Stimulated activated memory B cell treated with anti-CD40 and anti-IgM and Interleukin-4, amounts not matched to agents 10 μg/mL and 1 μg/mL and 100 μg/mL, for 72 hours (primary cell): Measurements from ENCODE around the gene GSS.
"Not testable (repeated sequence)": the region's sequence is repeated elsewhere in the genome, so short reads cannot be mapped to it uniquely, and the experiment has no call there.

Experiments used
- ATAC-seq: fragments of 150-1000 bp; cut with Tn5 transposase; 2 replicates; pipeline ENCODE4 v1.10.0; 2021
- H3K27ac Mint-ChIP-seq: one replicate; pipeline ENCODE4 v1.8.0; 2022; ENCODE audit warnings: mild to moderate bottlenecking, mixed read lengths
- H3K27me3 Mint-ChIP-seq: one replicate; pipeline ENCODE4 v1.8.0; 2022; ENCODE audit warnings: mixed read lengths
- H3K36me3 Mint-ChIP-seq: one replicate; pipeline ENCODE4 v1.8.0; 2022; ENCODE audit warnings: mixed read lengths
- H3K4me1 Mint-ChIP-seq: one replicate; pipeline ENCODE4 v1.8.0; 2022; ENCODE audit warnings: mixed read lengths
- H3K4me3 Mint-ChIP-seq: one replicate; pipeline ENCODE4 v1.8.0; 2022; ENCODE audit warnings: mild to moderate bottlenecking, moderate library complexity, mixed read lengths
- H3K9me3 Mint-ChIP-seq: one replicate; pipeline ENCODE4 v1.8.0; 2022; ENCODE audit warnings: mixed read lengths

Gene GSS

GRCh38 chr20:34923414-34923813 lies 32.2 kb downstream of the GSS start:
- Mint-ChIP-seq H3K4me1 (no peaks in the 10 kb centered on the region), H3K4me3 (no peak overlapping the region), H3K9me3 (no peaks in the 10 kb centered on the region), H3K36me3 (peaks cover 38% of the 10 kb centered on the region), H3K27me3 (no peaks in the 10 kb centered on the region), H3K27ac (no peak overlapping the region)
- ATAC-seq = no peak

- H3K27ac Mint-ChIP-seq = no peak overlapping the region
- no peaks in the 10 kb centered on the region for H3K4me1 Mint-ChIP-seq
- no peak for ATAC-seq
- H3K4me3 Mint-ChIP-seq = no peak overlapping the region
- H3K9me3 Mint-ChIP-seq = no peaks in the 10 kb centered on the region
- peaks cover 42% of the 10 kb centered on the region for H3K36me3 Mint-ChIP-seq
- H3K27me3 Mint-ChIP-seq = no peaks in the 10 kb centered on the region
These were observed 32.8 kb downstream of the GSS start for GRCh38 chr20:34922654-34923381.

- Mint-ChIP-seq H3K36me3 (peaks cover 34% of the 10 kb centered on the region), H3K4me3 (no peak overlapping the region), H3K4me1 (no peaks in the 10 kb centered on the region), H3K27ac (no peak overlapping the region), H3K27me3 (no peaks in the 10 kb centered on the region), H3K9me3 (no peaks in the 10 kb centered on the region)
- ATAC-seq = no peak
These were observed 34.2 kb downstream of the GSS start for GRCh38 chr20:34921436-34921835.

DNA sequence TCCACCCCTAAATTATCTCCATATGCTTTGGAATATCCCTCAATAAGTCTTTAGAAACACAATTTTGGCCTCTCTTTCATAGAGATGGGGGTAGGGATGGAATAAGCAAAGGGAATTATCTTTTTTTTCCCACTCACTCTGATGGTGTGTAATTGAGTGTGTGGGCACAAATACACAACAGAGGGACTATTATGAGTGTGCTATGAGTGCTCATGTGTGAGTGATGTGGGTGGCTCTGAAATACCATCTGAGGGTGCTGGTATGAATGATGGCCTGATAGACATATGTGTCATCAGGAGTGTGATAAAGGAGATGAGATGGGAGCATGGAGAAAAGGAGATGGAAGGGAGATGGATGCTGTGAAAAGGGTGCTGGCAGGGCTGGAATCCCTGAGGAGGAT lies 35.6 kb downstream of the GSS start:
- no peak overlapping the region for H3K4me3 Mint-ChIP-seq
- H3K9me3 Mint-ChIP-seq = no peaks in the 10 kb centered on the region
- H3K4me1 Mint-ChIP-seq = no peaks in the 10 kb centered on the region
- ATAC-seq = no peak
- peaks cover 26% of the 10 kb centered on the region for H3K36me3 Mint-ChIP-seq
- no peak overlapping the region for H3K27ac Mint-ChIP-seq
- H3K27me3 Mint-ChIP-seq = no peaks in the 10 kb centered on the region

- no peak for ATAC-seq
- Mint-ChIP-seq H3K4me1 (no peaks in the 10 kb centered on the region), H3K4me3 (no peak overlapping the region), H3K36me3 (peaks cover 25% of the 10 kb centered on the region), H3K9me3 (no peaks in the 10 kb centered on the region), H3K27me3 (no peaks in the 10 kb centered on the region), H3K27ac (no peak overlapping the region)
These were observed 38.7 kb downstream of the GSS start for GRCh38 chr20:34916774-34917354.

DNA sequence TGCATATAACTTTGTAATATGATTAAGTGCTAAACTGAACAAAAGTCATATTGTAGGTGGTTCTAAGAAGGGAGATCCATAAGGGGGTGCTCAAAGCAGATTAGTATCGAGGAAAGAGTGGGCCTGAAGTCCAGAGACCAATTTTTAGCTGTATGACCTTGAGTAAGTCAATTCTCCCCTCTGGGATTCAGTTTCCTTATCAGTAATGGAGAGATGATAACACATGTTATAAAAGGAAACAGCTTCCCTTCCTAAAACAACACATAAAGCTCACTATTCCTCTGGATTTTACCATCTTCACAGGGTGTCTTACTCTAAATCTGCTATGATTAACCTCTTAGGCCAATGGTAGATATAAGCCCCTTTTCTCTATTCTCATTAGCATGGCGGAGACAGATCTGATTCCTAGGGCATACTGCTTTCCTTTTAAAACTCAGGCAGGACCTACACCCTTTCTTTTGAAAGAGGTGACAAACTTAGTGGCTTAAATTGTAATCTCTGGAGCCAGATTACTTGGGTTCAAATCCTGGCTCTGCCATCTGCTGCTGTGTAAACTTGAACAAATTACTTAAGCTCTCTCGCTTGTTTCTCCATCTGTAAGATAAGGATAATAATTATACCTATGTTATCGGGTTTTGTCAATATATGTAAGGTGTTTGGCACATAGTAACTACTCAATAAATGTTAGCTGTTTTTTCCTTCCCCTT lies 39.7 kb downstream of the GSS start:
- Mint-ChIP-seq H3K4me3 (no peak overlapping the region), H3K36me3 (peaks cover 30% of the 10 kb centered on the region), H3K27ac (no peak overlapping the region), H3K9me3 (no peaks in the 10 kb centered on the region), H3K27me3 (no peaks in the 10 kb centered on the region), H3K4me1 (no peaks in the 10 kb centered on the region)
- no peak for ATAC-seq

DNA sequence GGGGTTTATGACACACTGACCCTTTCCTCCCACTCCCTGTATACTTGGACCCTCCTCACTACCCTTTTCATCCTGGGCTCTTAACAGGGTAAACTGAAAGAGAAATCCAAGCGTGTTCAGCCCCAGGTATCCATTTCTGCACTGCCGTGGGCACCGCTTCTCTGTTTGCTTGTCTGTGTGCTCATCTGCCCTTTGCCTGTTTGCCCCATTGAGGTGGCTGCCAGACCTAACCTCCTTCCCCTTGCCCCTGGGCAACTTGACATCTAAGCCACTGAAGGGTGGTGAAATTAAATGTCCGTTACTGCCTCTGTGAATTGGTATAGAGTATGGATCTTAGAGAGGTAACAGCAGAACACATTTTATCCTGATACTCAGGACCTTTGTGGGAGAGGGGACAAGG lies 40.5 kb downstream of the GSS start:
- H3K4me1 Mint-ChIP-seq = no peaks in the 10 kb centered on the region
- H3K27ac Mint-ChIP-seq = no peak overlapping the region
- H3K27me3 Mint-ChIP-seq = no peaks in the 10 kb centered on the region
- no peak for ATAC-seq
- peaks cover 22% of the 10 kb centered on the region for H3K36me3 Mint-ChIP-seq
- H3K9me3 Mint-ChIP-seq = no peaks in the 10 kb centered on the region
- H3K4me3 Mint-ChIP-seq = no peak overlapping the region

DNA sequence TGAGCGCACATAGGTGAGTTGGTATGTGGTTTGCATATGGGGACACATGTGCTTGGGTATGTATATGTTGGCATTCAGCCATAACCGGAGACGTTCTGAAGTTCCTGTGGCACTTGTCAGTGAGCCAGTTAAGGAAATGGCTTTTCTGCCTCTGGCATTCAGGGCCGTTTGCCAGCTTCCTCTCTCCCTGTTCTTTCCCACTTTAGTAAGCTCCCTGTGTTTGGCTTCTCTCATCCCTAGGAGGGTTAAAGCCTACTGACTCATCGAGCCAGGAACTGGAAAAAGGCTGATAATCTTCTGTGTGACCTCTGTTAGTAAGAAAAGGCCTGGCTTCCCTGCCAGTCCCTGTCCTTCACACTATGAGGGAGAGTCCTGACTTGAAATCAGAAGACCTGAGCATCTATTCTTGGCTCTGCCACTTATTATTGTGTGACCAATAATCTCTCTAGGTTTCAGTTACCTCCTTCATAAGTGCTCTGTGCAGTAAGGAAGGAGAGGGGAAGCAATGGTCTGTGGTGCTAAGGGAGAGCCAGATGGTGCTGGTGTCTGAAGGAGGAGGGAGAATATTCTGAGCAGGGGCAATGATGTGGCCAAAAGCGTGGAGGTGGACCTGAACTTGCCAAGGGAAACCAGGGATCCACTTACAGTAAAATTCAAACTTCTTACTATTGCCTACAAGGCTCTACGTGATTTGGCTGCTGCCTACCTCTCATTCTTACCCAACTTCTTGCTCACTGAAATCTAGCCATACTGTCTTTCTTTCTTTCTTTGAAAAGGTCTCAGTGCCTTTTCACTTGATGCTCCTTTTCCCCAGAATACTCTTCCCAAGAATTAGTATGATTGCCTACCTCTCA lies 47.8 kb downstream of the GSS start:
- Mint-ChIP-seq H3K9me3 (no peaks in the 10 kb centered on the region), H3K36me3 (peaks cover 6% of the 10 kb centered on the region), H3K4me1 (no peaks in the 10 kb centered on the region), H3K4me3 (no peak overlapping the region), H3K27me3 (no peaks in the 10 kb centered on the region), H3K27ac (no peak overlapping the region)
- ATAC-seq = no peak

DNA sequence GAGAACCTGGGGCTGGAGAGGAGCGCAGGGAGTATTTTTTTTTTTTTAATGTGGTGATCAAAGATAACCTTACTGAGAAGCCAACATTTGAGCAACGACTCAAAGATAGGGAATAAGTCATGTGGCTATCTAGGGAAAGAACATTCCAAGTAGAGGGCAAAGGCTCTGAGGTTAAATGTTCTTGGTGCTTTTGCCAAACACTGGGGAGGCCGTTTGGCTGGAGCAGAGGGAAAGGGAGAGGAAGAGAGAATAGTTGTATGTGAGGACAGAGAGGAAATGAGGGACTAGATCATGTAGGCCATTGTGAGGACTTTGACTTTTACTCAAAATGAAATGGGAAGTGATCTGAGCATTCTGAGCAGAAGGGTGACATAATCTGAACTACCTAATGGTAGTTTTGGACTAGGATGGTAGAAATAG lies 51.4 kb downstream of the GSS start:
- H3K36me3 Mint-ChIP-seq = peaks cover 6% of the 10 kb centered on the region
- no peak overlapping the region for H3K4me3 Mint-ChIP-seq
- no peak for ATAC-seq
- H3K4me1 Mint-ChIP-seq = no peaks in the 10 kb centered on the region
- no peaks in the 10 kb centered on the region for H3K27me3 Mint-ChIP-seq
- no peak overlapping the region for H3K27ac Mint-ChIP-seq
- H3K9me3 Mint-ChIP-seq = no peaks in the 10 kb centered on the region

DNA sequence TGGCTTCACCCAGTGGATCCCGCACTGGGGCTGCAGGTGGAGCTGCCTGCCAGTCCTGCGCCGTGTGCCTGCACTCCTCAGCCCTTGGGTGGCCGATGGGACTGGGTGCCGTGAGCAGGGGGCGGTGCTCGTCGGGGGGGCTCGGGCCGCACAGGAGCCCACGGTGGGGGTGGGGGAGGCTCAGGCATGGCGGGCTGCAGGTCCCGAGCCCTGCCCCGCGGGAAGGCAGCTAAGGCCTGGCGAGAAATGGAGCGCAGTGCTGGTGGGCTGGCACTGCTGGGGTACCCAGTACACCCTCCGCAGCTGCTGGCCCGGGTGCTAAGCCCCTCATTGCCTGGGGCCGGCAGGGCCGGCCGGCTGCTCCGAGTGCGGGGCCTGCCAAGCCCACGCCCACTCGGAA lies 56.9 kb downstream of the GSS start:
- H3K27me3 Mint-ChIP-seq, H3K36me3 Mint-ChIP-seq, H3K4me3 Mint-ChIP-seq, H3K4me1 Mint-ChIP-seq, ATAC-seq, H3K9me3 Mint-ChIP-seq, H3K27ac Mint-ChIP-seq: not testable (repeated sequence)

GRCh38 chr20:34898129-34898528 lies 57.5 kb downstream of the GSS start:
- not testable (repeated sequence) for H3K9me3 Mint-ChIP-seq, H3K4me1 Mint-ChIP-seq, H3K36me3 Mint-ChIP-seq, H3K27me3 Mint-ChIP-seq, H3K27ac Mint-ChIP-seq, ATAC-seq, H3K4me3 Mint-ChIP-seq

DNA sequence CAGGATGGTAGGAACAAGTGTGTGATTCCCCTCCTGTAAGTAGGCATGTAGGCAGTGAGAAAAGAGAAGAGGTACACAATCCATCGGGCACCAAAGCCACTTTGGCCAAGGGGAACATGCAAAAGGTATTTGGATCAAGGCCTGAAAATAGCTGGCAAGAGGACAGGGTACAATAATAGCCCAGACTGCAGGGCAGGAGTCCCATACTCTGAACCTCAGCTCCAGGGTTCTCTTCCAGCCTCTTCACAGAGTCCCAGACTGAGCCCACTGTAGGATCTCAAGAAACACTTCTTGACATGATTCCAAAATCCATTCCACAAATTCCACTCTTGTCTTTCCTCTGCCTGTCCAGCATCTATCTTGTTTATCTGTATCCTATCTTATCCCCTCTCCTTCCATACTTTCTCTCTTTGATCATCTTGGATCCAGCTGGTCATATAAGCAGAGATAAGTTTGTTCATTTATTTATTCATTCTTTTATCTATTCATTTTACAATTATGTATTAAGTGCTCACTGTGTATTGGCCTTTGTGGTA lies 59.5 kb downstream of the GSS start:
- Mint-ChIP-seq H3K4me3 (no peak overlapping the region), H3K27ac (no peak overlapping the region), H3K9me3 (no peaks in the 10 kb centered on the region), H3K4me1 (peaks cover 10% of the 10 kb centered on the region), H3K27me3 (no peaks in the 10 kb centered on the region), H3K36me3 (peaks cover 3% of the 10 kb centered on the region)
- no peak for ATAC-seq

GRCh38 chr20:34895465-34895864 lies 60.1 kb downstream of the GSS start:
- Mint-ChIP-seq H3K27ac (no peak overlapping the region), H3K36me3 (no peaks in the 10 kb centered on the region), H3K27me3 (no peaks in the 10 kb centered on the region), H3K4me1 (peaks cover 10% of the 10 kb centered on the region), H3K4me3 (no peak overlapping the region), H3K9me3 (no peaks in the 10 kb centered on the region)
- ATAC-seq = no peak

DNA sequence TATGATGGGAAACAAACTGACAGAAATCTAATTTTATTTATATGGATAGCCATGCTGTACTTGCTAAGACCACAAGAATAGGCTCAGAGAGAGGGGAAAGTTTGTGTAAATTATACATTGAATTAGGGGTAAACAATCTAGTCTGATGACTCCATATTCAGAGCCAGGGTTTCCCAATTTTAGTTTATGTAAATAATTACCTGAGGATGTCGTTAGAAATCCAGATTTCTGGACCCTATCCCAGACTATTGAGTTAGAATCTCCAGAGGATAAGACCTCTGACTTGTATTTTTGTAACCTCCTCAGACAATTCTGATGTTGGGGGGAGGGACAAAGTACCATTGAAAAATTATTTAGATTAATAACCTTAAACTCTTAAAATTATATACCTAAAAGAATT lies 60.9 kb downstream of the GSS start:
- Mint-ChIP-seq H3K36me3 (peaks cover 1% of the 10 kb centered on the region), H3K4me1 (peaks cover 10% of the 10 kb centered on the region)
- no peak for ATAC-seq

GRCh38 chr20:34892671-34893070 lies 62.9 kb downstream of the GSS start:
- Mint-ChIP-seq H3K27ac (no peak overlapping the region), H3K36me3 (peaks cover 11% of the 10 kb centered on the region), H3K9me3 (no peaks in the 10 kb centered on the region), H3K4me1 (peaks cover 10% of the 10 kb centered on the region), H3K27me3 (no peaks in the 10 kb centered on the region), H3K4me3 (no peak overlapping the region)
- ATAC-seq = peak; percentile 60

More for the DNA sequence above, 60.9 kb downstream of the GSS start:
- Mint-ChIP-seq H3K9me3 (no peaks in the 10 kb centered on the region), H3K27ac (no peak overlapping the region), H3K4me3 (no peak overlapping the region), H3K27me3 (no peaks in the 10 kb centered on the region)
